T-helper 1 cell treated with Interleukin-12 subunit alpha and Interleukin-12 subunit beta and Interleukin-4 antibody, amounts not matched to agents 30 ng/mL and 1 ng/mL, for 36 hours (primary cell): ENCODE results near the gene USF1. TPM values are rescaled to one million over a fixed set of nuclear protein-coding genes. Genes with fewer than 3 reads are reported as not detected.
"Not testable (repeated sequence)": the region's sequence is repeated elsewhere in the genome, so short reads cannot be mapped to it uniquely, and the experiment has no call there.

ENCODE experiments used
- intact Hi-C: fragments of 100-400 bp; cut with micrococcal nuclease; formaldehyde crosslinking; loops from one replicate; pipeline ENCODE4 v1.15.1; 2024
- total RNA-seq: library from RNA; stranded (reverse); gene quantifications from 2 replicates; pipeline ENCODE4 v1.2.3, GENCODE V29; 2022

Gene USF1
- total RNA-seq, 1 donor from 2014 or later = 86.9 TPM

DNA sequence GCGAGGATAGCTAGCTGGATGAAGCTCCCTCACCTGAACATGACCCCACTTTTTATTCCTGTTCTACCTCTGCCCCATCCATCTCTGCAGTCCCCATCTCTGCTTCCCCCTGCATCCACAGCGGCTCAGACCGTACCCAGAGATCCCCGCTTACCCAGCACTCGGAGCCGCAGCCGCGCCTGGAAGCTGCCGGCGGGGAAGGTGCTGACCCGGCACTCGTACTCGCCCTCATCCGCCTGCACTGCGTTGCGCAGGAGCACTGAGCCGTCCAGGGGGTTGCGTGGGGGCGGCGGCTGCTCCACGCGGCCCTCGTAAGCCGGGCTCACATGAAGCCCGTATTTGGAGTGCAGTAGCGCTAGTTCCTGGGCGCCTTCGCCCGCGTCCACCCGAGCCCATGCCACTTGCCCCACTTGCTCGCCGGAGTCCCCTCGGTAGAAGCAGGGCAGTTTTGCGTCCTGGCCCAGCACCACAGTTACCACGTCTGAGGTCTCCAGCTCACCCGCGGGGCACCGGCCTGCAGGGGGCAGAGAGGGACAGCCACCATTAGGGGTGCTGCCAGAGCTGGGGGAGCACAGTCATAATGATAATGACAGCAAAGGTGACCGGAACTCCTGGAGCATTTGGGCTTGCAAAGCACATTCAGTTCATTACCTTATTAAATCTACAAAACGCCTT is 33.8 kb upstream of the USF1 start:
- intact Hi-C loops = no loop called here

- intact Hi-C loops = no loop called here
Measured at GRCh38 chr1:161077426-161077825, 31.6 kb upstream of the USF1 start.

DNA sequence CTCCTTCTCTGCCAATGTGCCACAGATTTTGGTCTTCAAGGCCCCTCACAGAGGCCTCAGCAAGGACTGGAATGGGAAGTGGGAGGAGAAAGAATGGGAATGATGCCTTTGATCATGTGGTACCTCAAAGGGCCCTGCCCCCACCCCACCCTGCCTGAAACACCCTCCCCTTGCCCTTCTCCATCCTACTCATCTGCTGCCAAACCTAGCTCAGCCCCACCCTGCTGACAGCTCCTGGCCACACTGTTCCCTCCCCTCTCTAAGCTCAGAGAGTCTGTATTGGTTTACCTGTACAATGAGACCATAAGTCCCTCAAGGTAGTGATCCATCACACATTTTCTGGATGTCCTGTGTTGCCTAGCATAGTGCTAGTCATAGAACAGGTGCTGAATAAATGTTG is 30.6 kb upstream of the USF1 start:
- intact Hi-C loops = no loop called here

DNA sequence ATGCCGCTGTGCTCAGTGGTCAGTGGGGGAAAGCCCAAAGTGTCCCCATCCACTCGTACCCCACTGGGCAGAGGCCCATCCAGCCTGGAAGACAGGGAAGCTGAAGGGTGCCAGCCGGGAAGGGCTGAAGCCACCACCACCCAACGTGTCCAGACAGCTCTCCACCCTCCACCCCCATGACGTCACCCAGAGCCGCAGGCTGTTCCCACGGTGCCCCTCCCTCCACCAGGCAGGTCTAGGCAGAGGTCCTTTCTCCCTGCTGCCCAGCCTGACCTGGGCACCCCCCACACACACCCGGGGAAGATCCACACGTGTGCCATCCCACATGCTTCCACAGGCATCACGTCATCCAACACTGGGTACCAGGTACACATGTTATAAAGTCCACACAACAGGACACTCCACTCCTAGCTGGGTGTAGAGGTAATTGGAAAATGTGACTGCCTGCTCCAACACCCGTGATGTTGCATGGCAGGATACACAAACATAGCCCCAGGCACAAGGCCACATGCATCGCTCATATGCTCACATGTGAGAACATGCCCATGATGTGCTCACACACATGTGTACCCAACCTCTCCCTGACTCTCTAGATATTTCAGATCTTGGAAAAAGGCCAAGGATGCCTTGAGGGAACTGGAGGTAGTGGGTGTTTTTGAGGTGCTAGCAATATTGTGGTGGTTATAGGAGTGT is 29.0 kb upstream of the USF1 start:
- intact Hi-C loops = no loop called here

GRCh38 chr1:161073474-161074121 is 27.8 kb upstream of the USF1 start:
- intact Hi-C loops = no loop called here

DNA sequence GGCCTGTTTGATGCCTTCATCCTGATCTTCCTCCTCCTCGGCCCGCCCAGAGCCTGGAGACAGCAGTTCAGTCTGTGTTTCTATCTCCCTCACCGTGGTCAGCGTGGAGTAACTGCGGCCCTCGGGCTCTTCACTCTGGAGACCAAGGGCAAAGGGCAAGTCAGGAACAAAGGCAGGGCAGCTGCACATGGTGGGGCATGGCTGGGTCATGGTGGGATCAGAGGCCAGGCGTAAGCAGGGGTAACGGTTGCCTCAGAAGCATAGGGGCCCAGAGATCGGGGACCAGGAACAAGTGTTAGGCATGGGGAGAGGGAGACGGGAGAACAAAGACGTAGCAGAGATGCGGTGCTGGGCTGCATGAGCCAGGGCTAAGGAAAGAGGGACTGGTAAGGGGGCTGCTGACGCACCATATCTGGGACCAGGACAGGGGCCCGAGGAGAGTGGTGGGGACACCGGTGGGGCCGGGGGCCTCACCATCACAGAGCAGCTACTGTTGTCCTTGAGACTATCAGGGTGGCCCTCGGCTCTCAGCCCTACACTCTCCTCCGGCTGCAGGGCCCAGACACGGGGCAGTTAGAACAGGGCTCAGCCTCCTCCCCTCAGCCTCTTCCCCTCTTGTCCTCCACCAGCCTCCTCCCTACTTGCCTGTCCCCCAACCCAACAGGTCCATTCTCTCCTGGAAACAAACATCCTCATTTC is 27.1 kb upstream of the USF1 start:
- intact Hi-C loops = no loop called here

GRCh38 chr1:161071886-161072371 is 26.2 kb upstream of the USF1 start:
- intact Hi-C loops = no loop called here

- intact Hi-C loops = loop anchor here (1.0 kb wide), 2 partner anchors 27 to 62 kb away; partner anchors contain the start of gene DEDD
Measured at GRCh38 chr1:161070761-161071160, 25.0 kb upstream of the USF1 start.

GRCh38 chr1:161069731-161070270 is 24.0 kb upstream of the USF1 start, which contains the start of gene ARHGAP30:
TSS of gene ARHGAP30 (minus strand) at chr1:161069891. CDS start at chr1:161069624, 267 bp downstream.
- intact Hi-C loops = loop anchor here (1.0 to 5.0 kb wide), 4 partner anchors 28 to 322 kb away; partner anchors contain the start of gene DEDD

DNA sequence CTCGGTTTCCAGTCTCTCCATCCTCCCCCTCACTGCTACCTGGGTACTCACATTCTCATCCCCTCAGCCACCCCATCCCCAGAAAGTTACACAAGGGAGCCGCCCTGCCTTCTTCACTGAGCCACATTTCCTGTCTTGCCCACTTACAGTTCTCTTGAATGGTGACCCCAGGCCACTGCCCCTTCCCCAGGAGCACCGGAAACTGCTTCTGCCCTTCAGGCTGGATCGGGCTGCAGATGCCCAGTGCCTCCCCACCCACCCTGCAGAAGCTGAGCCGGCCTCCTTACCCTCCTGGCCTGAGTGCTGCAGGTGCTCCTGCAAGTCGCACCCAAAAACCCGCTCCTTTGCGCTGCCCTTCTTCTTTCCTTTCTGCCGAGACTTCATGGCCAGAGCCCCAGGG is 23.5 kb upstream of the USF1 start:
- intact Hi-C loops = loop anchor here (2.0 to 5.0 kb wide), 2 partner anchors 72 to 323 kb away; no protein-coding TSS in a partner anchor

- intact Hi-C loops = loop anchor here (1.0 to 5.0 kb wide), 8 partner anchors 23 to 324 kb away; partner anchors contain the start of genes F11R, UFC1 and USF1
Measured at GRCh38 chr1:161068306-161069234, 22.8 kb upstream of the USF1 start.

DNA sequence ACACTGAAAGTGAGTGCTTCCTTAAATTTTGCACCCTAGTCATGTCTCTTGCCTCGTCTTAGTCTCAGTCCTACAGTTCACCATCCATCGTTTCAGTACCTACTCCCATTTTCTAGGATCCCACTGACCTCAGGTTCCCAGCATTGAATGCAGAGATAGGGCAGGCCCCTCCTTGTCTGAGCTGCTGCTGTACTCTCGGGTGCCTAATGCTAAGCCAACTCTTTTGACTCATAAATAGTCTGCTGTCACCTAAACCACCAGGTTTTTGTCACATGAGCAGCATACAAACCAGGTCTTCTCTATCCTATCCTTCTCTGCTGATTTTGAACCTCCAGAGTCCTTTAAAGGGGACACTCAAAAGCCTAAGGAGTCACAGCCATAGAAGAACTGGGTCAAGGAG is 20.9 kb upstream of the USF1 start:
- intact Hi-C loops = loop anchor here (5.0 kb wide), 1 partner anchor 326 kb away; no protein-coding TSS in a partner anchor

DNA sequence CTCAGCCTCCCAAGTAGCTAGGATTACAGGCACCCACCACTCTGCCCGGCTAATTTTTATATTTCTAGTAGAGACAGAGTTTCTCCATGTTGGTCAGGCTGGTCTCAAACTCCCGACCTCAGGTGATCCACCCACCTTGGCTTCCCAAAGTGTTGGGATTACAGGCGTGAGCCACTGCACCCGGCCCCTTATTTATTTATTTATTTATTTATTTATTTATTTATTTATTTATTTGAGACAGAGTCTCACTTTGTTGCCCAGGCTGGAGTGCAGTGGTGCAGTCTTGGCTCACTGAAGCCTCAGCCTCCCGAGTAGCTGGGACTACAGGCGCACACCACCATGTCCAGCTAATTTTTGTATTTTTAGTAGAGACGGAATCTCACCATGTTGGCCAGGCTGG is 19.9 kb upstream of the USF1 start:
- intact Hi-C loops = loop anchor here (5.0 kb wide), 1 partner anchor 327 kb away; no protein-coding TSS in a partner anchor

GRCh38 chr1:161063936-161064335 is 18.2 kb upstream of the USF1 start:
- intact Hi-C loops = not testable (repeated sequence)

- intact Hi-C loops = no loop called here
Measured at GRCh38 chr1:161061419-161061818, 15.6 kb upstream of the USF1 start.

DNA sequence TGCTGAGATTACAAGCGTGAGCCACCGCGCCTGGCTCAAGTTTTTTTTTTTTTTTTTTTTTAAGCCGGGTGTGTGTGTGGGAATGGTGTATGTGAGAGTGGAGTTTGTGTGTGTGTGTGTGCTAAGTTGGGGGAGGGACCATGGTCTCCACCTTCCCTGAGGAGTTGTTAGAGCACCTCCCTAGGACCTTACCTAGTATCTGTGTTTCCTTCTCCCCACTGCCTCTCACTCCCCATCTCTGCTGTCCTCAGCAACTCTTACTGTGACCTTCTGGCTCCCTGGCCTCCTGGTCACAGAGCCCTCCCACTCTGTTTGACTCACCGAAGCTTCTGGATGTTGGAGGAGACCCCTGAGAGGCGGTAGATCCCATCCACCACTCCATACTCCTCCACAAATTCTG is 13.5 kb upstream of the USF1 start:
- intact Hi-C loops = no loop called here

GRCh38 chr1:161054805-161055204 is 9.0 kb upstream of the USF1 start:
- intact Hi-C loops = no loop called here

- intact Hi-C loops = no loop called here
Measured at GRCh38 chr1:161054232-161054631, 8.5 kb upstream of the USF1 start.

- intact Hi-C loops = no loop called here
Measured at GRCh38 chr1:161052899-161053298, 7.1 kb upstream of the USF1 start.

DNA sequence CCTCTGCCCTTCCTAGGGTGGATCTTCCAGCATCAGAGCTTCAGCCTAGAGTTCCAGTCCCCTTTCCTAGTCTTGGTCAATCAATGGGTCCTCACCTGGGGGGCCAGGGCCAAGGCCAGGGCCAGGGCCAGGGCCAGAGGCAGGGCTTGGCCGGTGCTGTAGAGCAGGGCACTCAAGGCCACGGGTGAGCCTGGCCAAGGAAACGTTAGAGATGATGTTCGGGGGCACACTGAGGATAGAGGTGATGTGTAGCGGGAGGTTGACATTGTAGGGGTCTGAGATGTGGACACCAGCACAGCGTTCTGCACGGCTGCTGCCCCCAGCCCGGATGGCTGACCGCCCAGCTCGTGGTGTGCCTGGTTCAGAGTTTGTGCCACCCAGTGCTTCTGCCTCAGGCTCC is 5.4 kb upstream of the USF1 start:
- intact Hi-C loops = no loop called here
